HepG2 (cell line): ENCODE measurements around the gene FAM20A. TPM values are rescaled to one million over a fixed set of nuclear protein-coding genes. Genes with fewer than 3 reads are reported as not detected.

Source experiments
- ASH2L ChIP-seq: fragments of 300-600, 200-600 bp; sonication (generic); IDR thresholded peaks from 2 replicates; pipeline ENCODE4 v1.7.0; 2017; ENCODE audit warnings: low read depth, mild to moderate bottlenecking, moderate library complexity, mixed read lengths, low read length; ENCODE audit not compliant: insufficient read length
- ESRRA ChIP-seq: sonication (generic); formaldehyde crosslinking; IDR thresholded peaks from 2 replicates; pipeline ENCODE4 v1.5.1; 2020; ENCODE audit warnings: mild to moderate bottlenecking, low read depth, missing genetic modification reagents
- HMG20A ChIP-seq: IDR thresholded peaks from 2 replicates; pipeline ENCODE4 v1.6.1; 2016; ENCODE audit warnings: borderline replicate concordance
- HNF1A ChIP-seq, 2 experiments: sonication (generic) in 1 of 2; formaldehyde crosslinking in 1 of 2; IDR thresholded peaks; 2 replicates each; pipeline versions ENCODE4 v1.4.0 to v1.6.1; 2016 to 2020; ENCODE audit warnings: borderline replicate concordance in 1 of 2, low read depth in 1 of 2, mild to moderate bottlenecking in 1 of 2, missing genetic modification reagents in 1 of 2
- ISL2 ChIP-seq: sonication (generic); formaldehyde crosslinking; IDR thresholded peaks from 2 replicates; pipeline ENCODE4 v1.5.0; 2020; ENCODE audit warnings: missing genetic modification reagents
- NCOR1 ChIP-seq: fragments of 200-600 bp; sonication (generic); IDR thresholded peaks from 2 replicates; pipeline ENCODE4 v1.7.0; 2017; ENCODE audit warnings: antibody characterized with exemption, low read length, borderline replicate concordance
- NPAS2 ChIP-seq: sonication (generic); formaldehyde crosslinking; IDR thresholded peaks from 2 replicates; pipeline ENCODE4 v1.8.0; 2022; ENCODE audit warnings: mild to moderate bottlenecking, missing genetic modification reagents, borderline replicate concordance
- NR2C2 ChIP-seq: sonication (generic); formaldehyde crosslinking; IDR thresholded peaks from 2 replicates; pipeline ENCODE4 v1.4.0; 2020; ENCODE audit warnings: missing genetic modification reagents, mild to moderate bottlenecking, moderate library complexity, borderline replicate concordance
- NR2F2 ChIP-seq: IDR thresholded peaks from 2 replicates; pipeline ENCODE4 v1.6.1; 2012; ENCODE audit warnings: low read depth, inconsistent platforms, borderline replicate concordance
- ONECUT2 ChIP-seq: sonication (generic); formaldehyde crosslinking; IDR thresholded peaks from 2 replicates; pipeline ENCODE4 v1.4.0; 2020; ENCODE audit warnings: missing genetic modification reagents
- SAP130 ChIP-seq: IDR thresholded peaks from 2 replicates; pipeline ENCODE4 v1.6.1; 2016; ENCODE audit warnings: low read depth
- TFDP2 ChIP-seq: sonication (generic); formaldehyde crosslinking; IDR thresholded peaks from 2 replicates; pipeline ENCODE4 v1.4.0; 2020; ENCODE audit warnings: missing genetic modification reagents
- ZBTB39 ChIP-seq: sonication (generic); formaldehyde crosslinking; IDR thresholded peaks from 2 replicates; pipeline ENCODE4 v1.5.0; 2020; ENCODE audit warnings: missing genetic modification reagents
- ZNF207 ChIP-seq: fragments of 450-650 bp; IDR thresholded peaks from 2 replicates; pipeline ENCODE4 v1.6.1; 2016; ENCODE audit warnings: antibody characterized with exemption, borderline replicate concordance
- ZNF235 ChIP-seq: sonication (generic); formaldehyde crosslinking; IDR thresholded peaks from 2 replicates; pipeline ENCODE4 v1.8.1; 2023; ENCODE audit warnings: mild to moderate bottlenecking, missing genetic modification reagents, borderline replicate concordance
- ZNF354B ChIP-seq: sonication (generic); formaldehyde crosslinking; IDR thresholded peaks from 2 replicates; pipeline ENCODE4 v1.8.0; 2022; ENCODE audit warnings: mild to moderate bottlenecking, missing genetic modification reagents
- ZNF547 ChIP-seq: sonication (generic); formaldehyde crosslinking; IDR thresholded peaks from 2 replicates; pipeline ENCODE4 v1.5.1; 2020; ENCODE audit warnings: mild to moderate bottlenecking, missing genetic modification reagents
- polyA plus RNA-seq, 8 experiments: library from polyadenylated mRNA; depleted of rRNA in 3 of 8; stranded (reverse) in 7 of 8; unstranded in 1 of 8; fragments of >200 nt; fragmentation: Illumina TruSeq in 4 of 8; extraction: Trizol in 4 of 8; gene quantifications; 2 replicates each; pipeline versions ENCODE4 v1.2.1 to v1.2.3, GENCODE V29; 2011 to 2016; ENCODE audit warnings: low read depth in 4 of 8, missing spikeins in 1 of 8, mixed read lengths in 1 of 8; ENCODE audit not compliant: insufficient read depth in 1 of 8
- total RNA-seq, 5 experiments: library from RNA; depleted of rRNA; stranded (reverse); fragments of >200 nt; fragmentation: Illumina TruSeq; extraction: Trizol; gene quantifications; 2 replicates each; pipeline ENCODE4 v1.2.3, GENCODE V29; 2016; ENCODE audit warnings: low read depth in 1 of 5

The FAM20A gene
- total and polyA plus RNA-seq, 2 of the 13 experiments (the other 11 are each of a cell fraction or from before 2014, with no cell fraction given) = 9.3 to 20.7 TPM

- TF ChIP-seq HNF1A (IDR thresholded peaks at IDR 0.05; ENCODE audit: low read depth) (no peak), HNF1A (CRISPR knock-in tag; IDR thresholded peaks at IDR 0.05; ENCODE audit: borderline replicate concordance) (no peak; the same call in 1 of the 2 replicates), NCOR1 (peak; percentile 67; the same call in 1 of the 2 replicates), ISL2 (CRISPR knock-in tag) (peak; percentile 76), NPAS2 (no peak), TFDP2 (CRISPR knock-in tag) (0 out of 2 replicates have a peak, but pooled peaks have one; percentile 31), ZNF235 (CRISPR knock-in tag) (no peak), NR2C2 (CRISPR knock-in tag) (no peak; the same call in 1 of the 2 replicates), ZNF547 (CRISPR knock-in tag) (no peak), ASH2L (peak; percentile 42), ZNF354B (no peak), ONECUT2 (peak; percentile 95), ESRRA (no peak; the same call in 1 of the 2 replicates), SAP130 (CRISPR knock-in tag) (peak; percentile 59; the same call in 1 of the 2 replicates), NR2F2 (peak; percentile 73), HMG20A (CRISPR knock-in tag) (peak; percentile 63; the same call in 1 of the 2 replicates), ZBTB39 (peak; percentile 98), ZNF207 (no peak)
Measured at GRCh38 chr17:68584581-68585303, 16.4 kb downstream of the FAM20A start (continued).
